Lung (tissue), 12 donors: ENCODE data around the gene MYO7A. TPM values are rescaled to one million over a fixed set of nuclear protein-coding genes. Genes with fewer than 3 reads are reported as not detected.

Experiments used
- ATAC-seq: fragments of 200-7000 bp; cut with Tn5 transposase; one replicate; pipeline ENCODE4 v1.9.1; 2020; ENCODE audit warnings: moderate number of reproducible peaks; ENCODE audit not compliant: insufficient read depth, low FRiP score
- DNase-seq, 3 donors: peaks; one replicate each; pipeline ENCODE4 v3.0.0-alpha.2; 2013 to 2017
- H3K27ac ChIP-seq, 2 donors: one replicate each; pipeline ENCODE4 v1.5.1; 2013; ENCODE audit warnings: mild to moderate bottlenecking in 2 of 2, moderate library complexity in 2 of 2, control low read depth in 1 of 2, inconsistent platforms in 1 of 2, low read depth in 1 of 2, low read length in 1 of 2
- H3K27me3 ChIP-seq, 3 donors: one replicate each; pipeline ENCODE4 v1.5.1; 2013; ENCODE audit warnings: low read length in 2 of 3; ENCODE audit not compliant: control insufficient read depth in 3 of 3, insufficient read depth in 3 of 3
- H3K36me3 ChIP-seq, 4 donors: one replicate each; pipeline ENCODE4 v1.5.1; 2013; ENCODE audit warnings: low read length in 4 of 4, mild to moderate bottlenecking in 1 of 4, moderate library complexity in 1 of 4; ENCODE audit not compliant: control insufficient read depth in 4 of 4, insufficient read depth in 4 of 4
- H3K4me1 ChIP-seq, 5 donors: one replicate each; pipeline ENCODE4 v1.5.1; 2013; ENCODE audit warnings: low read length in 5 of 5, mild to moderate bottlenecking in 2 of 5, moderate library complexity in 1 of 5; ENCODE audit not compliant: control insufficient read depth in 5 of 5, insufficient read depth in 5 of 5
- H3K4me3 ChIP-seq: one replicate; pipeline ENCODE4 v1.5.1; 2013; ENCODE audit warnings: mild to moderate bottlenecking, control low read depth, moderate library complexity
- H3K9ac ChIP-seq, 2 donors: one replicate each; pipeline ENCODE4 v1.5.1; 2013; ENCODE audit warnings: low read length in 2 of 2, control low read depth in 1 of 2; ENCODE audit not compliant: insufficient read depth in 1 of 2
- H3K9me3 ChIP-seq, 4 donors: one replicate each; pipeline ENCODE4 v1.5.1; 2013; ENCODE audit warnings: low read length in 3 of 4, mild to moderate bottlenecking in 1 of 4, moderate library complexity in 1 of 4; ENCODE audit not compliant: control insufficient read depth in 4 of 4, insufficient read depth in 3 of 4
- CTCF ChIP-seq: IDR thresholded peaks from 2 replicates; pipeline ENCODE4 v1.5.1; 2012; ENCODE audit warnings: mild to moderate bottlenecking; ENCODE audit errors: control extremely low read depth, extremely low read depth
- WGBS, 2 donors: extraction: QIAGEN DNeasy Blood & Tissue Kit; methylation state at CpG; one replicate each; pipeline ENCODE4 v1.1.7; 2013; 5-methylcytosine and 5-hydroxymethylcytosine counted together
- polyA plus RNA-seq, 2 donors: library from polyadenylated mRNA; stranded (reverse); fragments of 200-250 nt; gene quantifications; one replicate each; pipeline ENCODE4 v1.2.1, GENCODE V29; 2013
- total RNA-seq, 2 donors: library from RNA; depleted of rRNA in 1 of 2; stranded (reverse); fragments of >200 nt in 1 of 2; gene quantifications; one replicate each; pipeline ENCODE4 v1.2.1, GENCODE V29; 2014 to 2021
- donor health status: control.
- donor health status: control.
- donor health status: Bipolar disorder and iron deficiency.
- donor health status: healthy.
- donor health status: DM: yes; HTN: yes; CAD: no.

MYO7A gene
- total and polyA plus RNA-seq, 4 donors, result 1.8 to 10.2 (median 6.3) TPM

DNA sequence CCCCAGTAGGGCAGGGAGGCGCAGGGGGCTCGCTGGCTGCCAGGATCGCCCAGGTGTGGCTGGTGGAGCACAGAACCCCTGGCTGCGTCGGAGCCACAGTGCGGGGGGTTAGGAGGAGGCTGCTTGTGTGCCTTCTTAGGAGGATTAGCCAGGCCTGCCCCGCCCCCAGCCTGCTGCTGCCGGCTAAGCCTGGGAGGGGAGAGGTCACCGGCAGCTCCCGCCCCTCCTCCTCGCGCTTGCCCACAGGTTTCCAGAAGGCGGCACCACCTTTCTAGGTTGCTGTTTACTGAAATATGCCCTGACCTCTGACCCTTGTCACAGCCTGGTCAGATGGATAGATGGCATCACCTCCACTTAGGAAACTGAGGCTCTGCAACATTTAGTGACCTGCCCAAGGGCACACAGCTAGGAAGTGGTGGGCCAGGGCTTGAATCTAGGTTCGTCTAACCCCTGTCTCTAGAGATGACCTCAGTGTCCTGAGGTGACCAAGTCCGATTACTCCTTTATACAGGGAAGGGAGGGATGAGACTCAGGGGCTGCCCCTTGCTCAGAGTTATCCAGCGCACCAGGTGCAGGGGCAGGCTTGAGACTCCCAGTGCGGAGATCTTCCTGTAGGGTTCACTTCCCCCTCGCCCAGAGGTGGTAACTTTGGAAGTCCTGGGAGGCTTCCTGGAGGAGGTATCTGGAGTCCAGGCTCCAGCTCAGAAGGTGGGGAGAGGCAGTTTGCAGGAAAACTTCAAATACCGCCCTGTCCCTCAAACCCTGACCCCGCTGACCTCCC, 44.0 kb downstream of the MYO7A start:
- H3K4me1 ChIP-seq, result peaks cover 0 to 11% (median 6%) of the 10 kb centered on the region in 5 donors
- no peaks in the 10 kb centered on the region for H3K9me3 ChIP-seq
- no peak overlapping the region for H3K4me3 ChIP-seq
- 83 to 88% methylated on average over 20 of the region's 20 CpGs for WGBS, 2 donors
- H3K27ac ChIP-seq, result no peak overlapping the region
- DNase-seq (peak in 1 of 3 donors; percentile 33), ATAC-seq (no peak)
- H3K27me3 ChIP-seq, result no peaks in the 10 kb centered on the region
- no peak overlapping the region for H3K9ac ChIP-seq
- H3K36me3 ChIP-seq, result no peaks in the 10 kb centered on the region
- TF ChIP-seq CTCF, result no peak

- ATAC-seq, result no peak
- no peak overlapping the region for H3K4me3 ChIP-seq
- no peaks in the 10 kb centered on the region for H3K9me3 ChIP-seq
- H3K36me3 ChIP-seq, result no peaks in the 10 kb centered on the region
- no peaks in the 10 kb centered on the region for H3K27me3 ChIP-seq
- H3K9ac ChIP-seq, result no peak overlapping the region
- DNase-seq, result peak in 1 of 3 donors; percentile 38
- WGBS, 2 donors, result 76 to 79% methylated on average over 16 of the region's 16 CpGs
- H3K4me1 ChIP-seq, result peaks cover 0 to 11% (median 6%) of the 10 kb centered on the region in 5 donors
- no peak for TF ChIP-seq CTCF
- no peak overlapping the region for H3K27ac ChIP-seq
These were observed 44.6 kb downstream of the MYO7A start for GRCh38 chr11:77172666-77172982.

DNA sequence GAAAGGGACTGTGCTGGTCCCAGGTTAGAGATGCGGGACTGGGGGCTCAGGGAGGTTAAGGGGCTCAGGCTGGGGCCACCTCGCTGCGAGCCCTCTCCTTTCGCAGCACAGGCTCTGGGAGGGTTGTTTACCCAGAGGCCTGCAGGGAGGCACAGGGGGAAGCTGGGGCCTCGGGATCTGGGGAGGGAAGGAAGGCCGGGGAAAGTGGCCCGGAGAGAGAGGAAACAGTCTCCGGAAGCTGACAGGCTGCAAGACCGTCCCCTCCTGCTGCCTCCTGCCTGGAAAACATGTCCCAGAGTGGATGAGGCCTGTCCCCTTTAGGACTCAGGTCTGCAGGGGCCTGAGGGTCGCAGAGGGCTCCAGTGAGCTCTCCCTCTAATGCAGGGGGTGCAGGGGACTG, 45.4 kb downstream of the MYO7A start:
- Histone ChIP-seq H3K9me3 (no peaks in the 10 kb centered on the region), H3K4me1 (peaks cover 0 to 11% (median 6%) of the 10 kb centered on the region in 5 donors), H3K27me3 (no peaks in the 10 kb centered on the region), H3K36me3 (no peaks in the 10 kb centered on the region), H3K27ac (no peak overlapping the region), H3K9ac (no peak overlapping the region), H3K4me3 (no peak overlapping the region)
- 27 to 51% methylated on average over 10 of the region's 10 CpGs for WGBS, 2 donors
- ATAC-seq (no peak), DNase-seq (peak in 1 of 3 donors; percentile 24)
- TF ChIP-seq CTCF, result no peak
